K562 (cell line): ENCODE measurements around the gene CASKIN2. TPM values are rescaled to one million over a fixed set of nuclear protein-coding genes. Genes with fewer than 3 reads are reported as not detected.

Experiments
- ATAC-seq: fragments of 200-7000 bp; cut with Tn5 transposase; 3 replicates; pipeline ENCODE4 v1.9.1; 2020; ENCODE audit warnings: moderate library complexity
- BruUV-seq: library from RNA; stranded (reverse); fragments of 400-500 nt; replicated peaks from 2 replicates; lab custom pipeline; 2021; lab: Mats Ljungman, UMichigan
- CTCF ChIA-PET: fragments of 300-600 bp; formaldehyde crosslinking; extraction: SDS; loops from one replicate; lab custom pipeline; 2021; ENCODE audit warnings: low intra/inter-chr PET ratio; lab: Yijun Ruan, JAX
- POLR2A ChIA-PET: fragments of 300-600, 350-650 bp; sonication (Branson Sonifier 250); formaldehyde crosslinking; extraction: SDS; loops from one replicate; lab custom pipeline; 2021; ENCODE audit warnings: antibody characterized with exemption, inconsistent platforms; lab: Yijun Ruan, JAX
- DNase-seq, 4 experiments: peaks; one replicate each; pipeline versions ENCODE4 v3.0.0 to v3.0.0-alpha.2; 2011 to 2018; ENCODE audit warnings: low spot score in 3 of 4, mixed read lengths in 3 of 4; ENCODE audit errors: extremely low read depth in 1 of 4
- FAIRE-seq: peaks from 2 replicates; lab custom pipeline; 2011; peaks lifted over from hg19 to GRCh38; lab: Jason Lieb, UNC
- H2AFZ ChIP-seq: 2 replicates; pipeline ENCODE4 v1.6.0; 2011; ENCODE audit warnings: low read depth, low read length, control low read depth, inconsistent platforms
- H3K27ac ChIP-seq: fragments of 200-600 bp; 3 replicates; pipeline ENCODE4 v1.8.0; 2011; ENCODE audit warnings: low read depth, mild to moderate bottlenecking, control low read depth, inconsistent platforms, low read length, moderate library complexity, mixed read lengths; ENCODE audit errors: extremely low read depth
- H3K27me3 ChIP-seq, 2 experiments: fragments of 300-600 bp in 1 of 2; 2 replicates in 1 of 2; 3 replicates in 1 of 2; pipeline versions ENCODE4 v1.6.0 to v1.8.0; 2011; ENCODE audit warnings: inconsistent platforms in 2 of 2, low read length in 2 of 2, mild to moderate bottlenecking in 1 of 2, mixed read lengths in 1 of 2, moderate library complexity in 1 of 2; ENCODE audit not compliant: control insufficient read depth in 2 of 2, insufficient read depth in 2 of 2
- H3K36me3 ChIP-seq: fragments of 300-600 bp; 3 replicates; pipeline ENCODE4 v1.8.0; 2011; ENCODE audit warnings: mild to moderate bottlenecking, low read length, inconsistent platforms; ENCODE audit not compliant: control insufficient read depth, insufficient read depth
- H3K4me1 ChIP-seq, 2 experiments: fragments of 200-600 bp in 1 of 2; replicated peaks in 1 of 2; 2 replicates in 1 of 2; 3 replicates in 1 of 2; pipeline versions ENCODE4 v1.5.1 to v1.8.0; 2011; ENCODE audit warnings: inconsistent platforms in 2 of 2, low read length in 2 of 2, mild to moderate bottlenecking in 1 of 2, mixed read lengths in 1 of 2, moderate library complexity in 1 of 2; ENCODE audit not compliant: control insufficient read depth in 2 of 2, insufficient read depth in 2 of 2
- H3K4me2 ChIP-seq: 2 replicates; pipeline ENCODE4 v1.6.1; 2011; ENCODE audit warnings: low read length, control low read depth, inconsistent platforms, mixed read lengths; ENCODE audit not compliant: insufficient read depth
- H3K4me3 ChIP-seq: fragments of 200-600 bp; sonication (generic), shearing (Covaris generic); 2 replicates; pipeline ENCODE4 v1.5.1; 2016; ENCODE audit warnings: control low read depth, inconsistent platforms
- H3K79me2 ChIP-seq: fragments of 200-600 bp; 3 replicates; pipeline ENCODE4 v1.8.0; 2011; ENCODE audit warnings: low read length, inconsistent platforms; ENCODE audit not compliant: control insufficient read depth, insufficient read depth
- H3K9ac ChIP-seq, 2 experiments: 2 replicates each; pipeline versions ENCODE4 v1.6.0 to v1.6.1; 2011; ENCODE audit warnings: low read depth in 2 of 2, low read length in 2 of 2, control low read depth in 1 of 2, inconsistent platforms in 1 of 2, mild to moderate bottlenecking in 1 of 2, mixed read lengths in 1 of 2; ENCODE audit not compliant: insufficient read depth in 1 of 2
- H3K9me1 ChIP-seq: one replicate; pipeline ENCODE4 v1.6.0; 2011; ENCODE audit warnings: inconsistent platforms, mild to moderate bottlenecking, low read length, moderate library complexity; ENCODE audit not compliant: control insufficient read depth, insufficient read depth
- H3K9me3 ChIP-seq: replicated peaks from 2 replicates; pipeline ENCODE4 v1.5.1; 2011; ENCODE audit warnings: low read depth, low read length, inconsistent platforms; ENCODE audit not compliant: control insufficient read depth, insufficient read depth
- H4K20me1 ChIP-seq: replicated peaks from 2 replicates; pipeline ENCODE4 v1.6.1; 2011; ENCODE audit warnings: low read length, inconsistent platforms, mixed read lengths; ENCODE audit not compliant: control insufficient read depth, insufficient read depth
- BDP1 ChIP-seq: IDR thresholded peaks from 3 replicates; pipeline ENCODE4 v1.6.1; 2011; ENCODE audit not compliant: insufficient read length, insufficient read depth
- BMI1 ChIP-seq: fragments of 150-350 bp; IDR thresholded peaks from 2 replicates; pipeline ENCODE4 v1.6.1; 2014; ENCODE audit warnings: low read length
- C11orf30 ChIP-seq: fragments of 450-650 bp; IDR thresholded peaks from 2 replicates; pipeline ENCODE4 v1.6.1; 2016; ENCODE audit warnings: low read depth, mild to moderate bottlenecking
- CTBP1 ChIP-seq: fragments of 450-650 bp; IDR thresholded peaks from 2 replicates; pipeline ENCODE4 v1.6.1; 2016; ENCODE audit warnings: borderline replicate concordance
- CTCFL ChIP-seq: IDR thresholded peaks from 2 replicates; pipeline ENCODE4 v1.6.1; 2011; ENCODE audit warnings: borderline replicate concordance, low read depth, mild to moderate bottlenecking, moderate library complexity, low read length; ENCODE audit not compliant: insufficient read depth, poor library complexity, severe bottlenecking
- FOXO4 ChIP-seq: fragments of 450-650 bp; formaldehyde crosslinking; IDR thresholded peaks from 2 replicates; pipeline ENCODE4 v1.4.0; 2020; ENCODE audit warnings: mild to moderate bottlenecking, moderate library complexity
- HES1 ChIP-seq: fragments of 450-650 bp; IDR thresholded peaks from 2 replicates; pipeline ENCODE4 v1.6.1; 2016; ENCODE audit warnings: low read depth, mild to moderate bottlenecking, moderate library complexity
- MCM5 ChIP-seq: fragments of 450-650 bp; IDR thresholded peaks from 2 replicates; pipeline ENCODE4 v1.6.1; 2016; ENCODE audit warnings: low read depth
- NFIC ChIP-seq: fragments of 450-650 bp; IDR thresholded peaks from 2 replicates; pipeline ENCODE4 v1.6.1; 2017; ENCODE audit warnings: mild to moderate bottlenecking, inconsistent platforms
- NR4A1 ChIP-seq, 2 experiments: fragments of 250-450 bp in 1 of 2; fragments of 450-650 bp in 1 of 2; sonication (Bioruptor Pico) in 1 of 2; IDR thresholded peaks; 2 replicates each; pipeline versions ENCODE4 v1.4.0 to v1.6.1; 2016 to 2020; ENCODE audit warnings: mild to moderate bottlenecking in 2 of 2, missing compliant biosample characterization in 1 of 2, missing genetic modification characterization in 1 of 2, moderate library complexity in 1 of 2
- RAD21 ChIP-seq, 2 experiments: fragments of 250-450 bp in 1 of 2; fragments of 450-650 bp in 1 of 2; sonication (Bioruptor Pico) in 1 of 2; formaldehyde crosslinking in 1 of 2; IDR thresholded peaks in 1 of 2; conservative IDR thresholded peaks in 1 of 2; 2 replicates each; pipeline versions ENCODE4 v1.4.0 to v1.8.0; 2020 to 2022; ENCODE audit warnings: mild to moderate bottlenecking in 2 of 2, moderate library complexity in 1 of 2
- RBM34 ChIP-seq: fragments of 200-400 bp; formaldehyde crosslinking; IDR thresholded peaks from 2 replicates; pipeline ENCODE4 v1.6.1; 2018; ENCODE audit warnings: low read length, borderline replicate concordance; ENCODE audit not compliant: insufficient read depth
- STAG1 ChIP-seq: sonication (generic); formaldehyde crosslinking; IDR thresholded peaks from 2 replicates; pipeline ENCODE4 v1.5.0; 2020; ENCODE audit warnings: missing genetic modification reagents, borderline replicate concordance
- TAF9B ChIP-seq: fragments of 450-650 bp; IDR thresholded peaks from 2 replicates; pipeline ENCODE4 v1.6.1; 2018; ENCODE audit warnings: mild to moderate bottlenecking; ENCODE audit not compliant: partially characterized antibody
- XRCC3 ChIP-seq: fragments of 450-650 bp; IDR thresholded peaks from 2 replicates; pipeline ENCODE4 v1.6.1; 2017; ENCODE audit warnings: mild to moderate bottlenecking, moderate library complexity
- ZFP36 ChIP-seq: fragments of 150-350 bp; IDR thresholded peaks from 2 replicates; pipeline ENCODE4 v1.6.1; 2018; ENCODE audit warnings: low read length, low read depth; ENCODE audit not compliant: partially characterized antibody
- ZNF316 ChIP-seq: fragments of 450-650 bp; IDR thresholded peaks from 2 replicates; pipeline ENCODE4 v1.6.1; 2016
- ZNF347 ChIP-seq: fragments of 450-650 bp; formaldehyde crosslinking; IDR thresholded peaks from 2 replicates; pipeline ENCODE4 v1.4.0; 2020; ENCODE audit warnings: low read depth, mild to moderate bottlenecking, moderate library complexity
- WGBS: fragments of 100-300 bp; shearing (Covaris generic); methylation state at CpG from one replicate; pipeline ENCODE4 v1.1.6; 2016; ENCODE audit warnings: low coverage, mixed read lengths; ENCODE audit not compliant: insufficient coverage; ENCODE audit errors: missing lambda C conversion rate; 5-methylcytosine and 5-hydroxymethylcytosine counted together
- in situ Hi-C: fragments of 300-500 bp; cut with MboI; formaldehyde crosslinking; loops from 4 replicates; pipeline ENCODE4 v1.15.0; 2018; ENCODE audit warnings: inconsistent platforms, mixed read lengths
- intact Hi-C: fragments of 100-400 bp; cut with micrococcal nuclease; formaldehyde crosslinking; loops from 2 replicates; pipeline ENCODE4 v1.14.2; 2022
- polyA plus RNA-seq, 8 experiments: library from polyadenylated mRNA; depleted of rRNA in 4 of 8; stranded (reverse) in 5 of 8; unstranded in 3 of 8; fragments of >200 nt; fragmentation: Nextera tagmentation in 2 of 8; fragmentation: Illumina TruSeq in 1 of 8; extraction: Ambion mirVana in 2 of 8; extraction: Trizol in 1 of 8; gene quantifications; 2 replicates each; pipeline versions ENCODE4 v1.2.1 to v1.2.3, GENCODE V29; 2011 to 2014; ENCODE audit warnings: inconsistent platforms in 1 of 8, missing spikeins in 1 of 8
- total RNA-seq, 7 experiments: library from RNA; depleted of rRNA in 6 of 7; stranded (reverse); fragments of >200 nt in 6 of 7; fragmentation: Illumina TruSeq in 2 of 7; extraction: Trizol in 2 of 7; gene quantifications; 2 replicates each; pipeline versions ENCODE4 v1.2.1 to v1.2.3, GENCODE V29; 2011 to 2021; ENCODE audit warnings: low replicate concordance in 1 of 7

The CASKIN2 gene
- total and polyA plus RNA-seq, 9 of the 15 experiments (the other 6 are each of a cell fraction or from before 2014, with no cell fraction given), result 0.01 to 12.2 (median 2.1) TPM

- BruUV-seq, result no TSS peak
- no peak overlapping the region for H3K4me2 ChIP-seq
- WGBS, result 68% methylated on average over 17 of the region's 32 CpGs
- ChIA-PET POLR2A (interaction anchor here (0.9 kb wide), 1 partner anchor 81 kb away, joined by 3 read pairs; no protein-coding TSS in a partner anchor), CTCF (no interaction called here)
- no peaks in the 10 kb centered on the region for H3K79me2 ChIP-seq
- no peak overlapping the region for H3K4me3 ChIP-seq
- no peak overlapping the region for H3K27ac ChIP-seq
- intact Hi-C loops, result no loop called here
- no peaks in the 10 kb centered on the region for H3K27me3 ChIP-seq
- peaks cover 0 to 72% of the 10 kb centered on the region in 2 experiments; a peak in 2 of 5 replicates for H3K4me1 ChIP-seq
- no peaks in the 10 kb centered on the region for H3K9me3 ChIP-seq
- peak; percentile 85 for ATAC-seq
- peak; percentile 52 to 79 (median 70) for DNase-seq
- peak; percentile 54 for FAIRE-seq
- H3K36me3 ChIP-seq, result peaks cover 16% of the 10 kb centered on the region; the same call in 1 of the 3 replicates
- H3K9ac ChIP-seq, result no peak overlapping the region
- H4K20me1 ChIP-seq, result 0 out of 2 replicates have a peak, but pooled peaks cover 5% of the 10 kb centered on the region
- no peaks in the 10 kb centered on the region for H3K9me1 ChIP-seq
- H2AFZ ChIP-seq, result no peak overlapping the region
- in situ Hi-C loops, result no loop called here
- peak; percentile 54 for TF ChIP-seq CTCFL
- no peak for TF ChIP-seq BMI1
- no peak for TF ChIP-seq NR4A1 (CRISPR knock-in tag; IDR thresholded peaks at IDR 0.05)
- no peak for TF ChIP-seq NR4A1 (tag; IDR thresholded peaks at IDR 0.05)
- no peak for TF ChIP-seq FOXO4
- TF ChIP-seq ZNF347, result no peak
- no peak for TF ChIP-seq RBM34
- no peak for TF ChIP-seq XRCC3
- TF ChIP-seq MCM5, result no peak
- TF ChIP-seq RAD21 (CRISPR knock-in tag; conservative IDR thresholded peaks at IDR 0.05 in 1 of 2, IDR thresholded peaks at IDR 0.05 in 1 of 2), result peak; percentile 7 to 63; a peak in 2 of 4 replicates
- no peak for TF ChIP-seq HES1
- TF ChIP-seq BDP1, result no peak
- TF ChIP-seq STAG1 (CRISPR knock-in tag), result 0 out of 2 replicates have a peak, but pooled peaks have one; percentile 28
- TF ChIP-seq ZNF316, result peak; percentile 55
- peak; percentile 72 for TF ChIP-seq C11orf30
- TF ChIP-seq TAF9B, result no peak
- TF ChIP-seq NFIC, result peak; percentile 45; the same call in 1 of the 2 replicates
- TF ChIP-seq CTBP1, result peak; percentile 33; the same call in 1 of the 2 replicates
- TF ChIP-seq ZFP36, result no peak
Observed at GRCh38 chr17:75504347-75505151, 10.8 kb downstream of the CASKIN2 start.
